Breast epithelium (tissue), 3 donors: ENCODE results near the gene KCTD2.

Source experiments
- POLR2A ChIP-seq: fragments of 450-650 bp; IDR thresholded peaks from one replicate; pipeline ENCODE4 v1.6.1; 2016; ENCODE audit warnings: antibody characterized with exemption, mild to moderate bottlenecking, moderate library complexity
- POLR2AphosphoS5 ChIP-seq, 3 donors: sonication (generic); formaldehyde crosslinking; IDR thresholded peaks; one replicate each; pipeline ENCODE4 v1.6.1; 2017; ENCODE audit warnings: antibody characterized with exemption in 3 of 3
- TF ChIP-seq, protein P1 (sequence below), 3 donors: fragments of 450-650 bp; IDR thresholded peaks; one replicate each; pipeline ENCODE4 v1.5.1; 2016 to 2017; ENCODE audit warnings: antibody characterized with exemption in 3 of 3, mild to moderate bottlenecking in 3 of 3, moderate library complexity in 3 of 3

DNA sequence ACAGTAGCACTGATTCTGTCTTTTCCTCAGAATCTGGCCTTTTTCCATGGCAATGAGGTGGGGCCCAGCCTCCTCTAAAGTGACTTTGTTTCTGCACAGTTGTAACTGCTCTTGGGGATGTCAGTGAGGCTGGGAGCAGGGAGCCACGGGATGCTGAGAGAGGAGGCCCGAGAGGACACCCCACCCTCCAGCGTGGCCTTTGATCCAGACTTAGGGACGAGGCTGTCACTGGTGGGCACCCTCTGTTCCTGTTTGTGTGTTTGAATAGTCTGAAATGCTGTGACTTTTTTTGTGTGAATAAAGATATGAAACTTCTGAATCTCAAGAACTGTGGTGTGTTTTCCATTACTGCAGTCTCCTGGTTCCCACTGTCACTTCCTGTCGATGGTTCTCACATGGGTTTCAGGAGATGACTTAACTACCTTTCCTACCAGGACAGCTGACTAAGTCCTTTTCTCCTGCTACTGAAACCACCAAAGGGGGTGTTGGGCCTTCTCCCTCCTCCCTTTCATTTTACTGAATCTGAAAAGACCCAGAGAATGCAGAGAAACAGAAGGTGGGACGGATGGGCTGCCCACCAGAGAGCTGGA is 18.6 kb downstream of the KCTD2 start:
- TF ChIP-seq, protein P1, sequence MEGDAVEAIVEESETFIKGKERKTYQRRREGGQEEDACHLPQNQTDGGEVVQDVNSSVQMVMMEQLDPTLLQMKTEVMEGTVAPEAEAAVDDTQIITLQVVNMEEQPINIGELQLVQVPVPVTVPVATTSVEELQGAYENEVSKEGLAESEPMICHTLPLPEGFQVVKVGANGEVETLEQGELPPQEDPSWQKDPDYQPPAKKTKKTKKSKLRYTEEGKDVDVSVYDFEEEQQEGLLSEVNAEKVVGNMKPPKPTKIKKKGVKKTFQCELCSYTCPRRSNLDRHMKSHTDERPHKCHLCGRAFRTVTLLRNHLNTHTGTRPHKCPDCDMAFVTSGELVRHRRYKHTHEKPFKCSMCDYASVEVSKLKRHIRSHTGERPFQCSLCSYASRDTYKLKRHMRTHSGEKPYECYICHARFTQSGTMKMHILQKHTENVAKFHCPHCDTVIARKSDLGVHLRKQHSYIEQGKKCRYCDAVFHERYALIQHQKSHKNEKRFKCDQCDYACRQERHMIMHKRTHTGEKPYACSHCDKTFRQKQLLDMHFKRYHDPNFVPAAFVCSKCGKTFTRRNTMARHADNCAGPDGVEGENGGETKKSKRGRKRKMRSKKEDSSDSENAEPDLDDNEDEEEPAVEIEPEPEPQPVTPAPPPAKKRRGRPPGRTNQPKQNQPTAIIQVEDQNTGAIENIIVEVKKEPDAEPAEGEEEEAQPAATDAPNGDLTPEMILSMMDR (IDR thresholded peaks at IDR 0.05), result no peak
- TF ChIP-seq POLR2A (no peak), POLR2AphosphoS5 (IDR thresholded peaks at IDR 0.05) (no peak)
